ENCODE results near the gene MEP1A. TPM values are rescaled to one million over a fixed set of nuclear protein-coding genes. Genes with fewer than 3 reads are reported as not detected.
A peak's percentile ranks its signal among the peaks of the same experiment; 100 is the strongest.
"Not testable (repeated sequence)": the region's sequence is repeated elsewhere in the genome, so short reads cannot be mapped to it uniquely, and the experiment has no call there.

The MEP1A gene
- total and polyA plus RNA-seq, 3 experiments from 2014 or later, result not detected

- no peak overlapping the region for H3K4me3 Mint-ChIP-seq
- no peaks in the 10 kb centered on the region for H3K36me3 Mint-ChIP-seq
- Histone ChIP-seq H3K4me1 (ENCODE audit: insufficient read depth, low read length) (no peaks in the 10 kb centered on the region), H3K27me3 (ENCODE audit: insufficient read depth, low read length, poor library complexity, severe bottlenecking) (no peaks in the 10 kb centered on the region), H3K36me3 (ENCODE audit: insufficient read depth, low read length) (no peaks in the 10 kb centered on the region), H3K9me3 (ENCODE audit: low read length) (no peaks in the 10 kb centered on the region), H3K4me3 (ENCODE audit: low read length) (no peak overlapping the region), H3K27ac (ENCODE audit: low read depth, low read length) (no peak overlapping the region)
- H3K27me3 Mint-ChIP-seq, result peaks cover 2 to 9% of the 10 kb centered on the region in 2 donors
- DNase-seq, result no peak
- POLR2A ChIA-PET, result no interaction called here
- no peak overlapping the region for H3K27ac Mint-ChIP-seq
- H3K4me1 Mint-ChIP-seq, result no peaks in the 10 kb centered on the region
- CTCF ChIA-PET, result no interaction called here
- H3K9me3 Mint-ChIP-seq, result peaks cover 0 to 5% (median 0%) of the 10 kb centered on the region in 5 donors
Measured at GRCh38 chr6:46772016-46772415, 21.2 kb upstream of the MEP1A start.

- Histone ChIP-seq H3K27me3 (ENCODE audit: insufficient read depth, low read length, poor library complexity, severe bottlenecking) (no peaks in the 10 kb centered on the region), H3K4me3 (ENCODE audit: low read length) (no peak overlapping the region), H3K36me3 (ENCODE audit: insufficient read depth, low read length) (no peaks in the 10 kb centered on the region), H3K4me1 (ENCODE audit: insufficient read depth, low read length) (no peaks in the 10 kb centered on the region), H3K27ac (ENCODE audit: low read depth, low read length) (no peak overlapping the region), H3K9me3 (ENCODE audit: low read length) (no peaks in the 10 kb centered on the region)
- H3K27ac Mint-ChIP-seq, result no peak overlapping the region
- H3K4me1 Mint-ChIP-seq, result no peaks in the 10 kb centered on the region
- no peak overlapping the region for H3K4me3 Mint-ChIP-seq
- DNase-seq, result no peak
- H3K36me3 Mint-ChIP-seq, result no peaks in the 10 kb centered on the region
- peaks cover 2 to 9% of the 10 kb centered on the region in 2 donors for H3K27me3 Mint-ChIP-seq
- H3K9me3 Mint-ChIP-seq, result peaks cover 0 to 3% (median 0%) of the 10 kb centered on the region in 5 donors
- POLR2A ChIA-PET, result no interaction called here
- CTCF ChIA-PET, result no interaction called here
Measured at GRCh38 chr6:46772762-46773161, 20.4 kb upstream of the MEP1A start.

GRCh38 chr6:46773201-46773855 lies 19.9 kb upstream of the MEP1A start:
- H3K36me3 ChIP-seq (ENCODE audit: insufficient read depth, low read length), result no peaks in the 10 kb centered on the region
- ChIA-PET CTCF (no interaction called here), POLR2A (no interaction called here)
- Mint-ChIP-seq H3K9me3 (peaks cover 0 to 2% (median 0%) of the 10 kb centered on the region in 5 donors), H3K4me1 (no peaks in the 10 kb centered on the region), H3K27ac (no peak overlapping the region), H3K4me3 (no peak overlapping the region), H3K27me3 (peaks cover 1 to 9% of the 10 kb centered on the region in 2 donors), H3K36me3 (no peaks in the 10 kb centered on the region)
- no peak overlapping the region for H3K27ac ChIP-seq (ENCODE audit: low read depth, low read length)
- no peaks in the 10 kb centered on the region for H3K9me3 ChIP-seq (ENCODE audit: low read length)
- no peaks in the 10 kb centered on the region for H3K27me3 ChIP-seq (ENCODE audit: insufficient read depth, low read length, poor library complexity, severe bottlenecking)
- H3K4me3 ChIP-seq (ENCODE audit: low read length), result no peak overlapping the region
- H3K4me1 ChIP-seq (ENCODE audit: insufficient read depth, low read length), result no peaks in the 10 kb centered on the region
- no peak for DNase-seq

GRCh38 chr6:46774736-46775135 lies 18.5 kb upstream of the MEP1A start:
- H3K4me1 Mint-ChIP-seq; H3K4me1 ChIP-seq (ENCODE audit: insufficient read depth, low read length); H3K4me3 Mint-ChIP-seq; CTCF ChIA-PET; H3K36me3 ChIP-seq (ENCODE audit: insufficient read depth, low read length); H3K36me3 Mint-ChIP-seq; H3K27ac Mint-ChIP-seq; H3K4me3 ChIP-seq (ENCODE audit: low read length); H3K9me3 Mint-ChIP-seq; H3K9me3 ChIP-seq (ENCODE audit: low read length); H3K27me3 Mint-ChIP-seq; POLR2A ChIA-PET; H3K27ac ChIP-seq (ENCODE audit: low read depth, low read length); H3K27me3 ChIP-seq (ENCODE audit: insufficient read depth, low read length, poor library complexity, severe bottlenecking): not testable (repeated sequence)
- peak in 1 of 5 donors; percentile 49 for DNase-seq

GRCh38 chr6:46776070-46776712 lies 17.0 kb upstream of the MEP1A start:
- POLR2A ChIA-PET, result no interaction called here
- CTCF ChIA-PET, result interaction anchor here (1.7 kb wide), 1 partner anchor 9 kb away, joined by 3 read pairs; no protein-coding TSS in a partner anchor

GRCh38 chr6:46777476-46778346 lies 15.5 kb upstream of the MEP1A start:
- DNase-seq, result no peak
- Histone ChIP-seq H3K9me3 (ENCODE audit: low read length) (no peaks in the 10 kb centered on the region), H3K4me3 (ENCODE audit: low read length) (no peak overlapping the region), H3K27ac (ENCODE audit: low read depth, low read length) (no peak overlapping the region), H3K27me3 (ENCODE audit: insufficient read depth, low read length, poor library complexity, severe bottlenecking) (no peaks in the 10 kb centered on the region), H3K36me3 (ENCODE audit: insufficient read depth, low read length) (no peaks in the 10 kb centered on the region), H3K4me1 (ENCODE audit: insufficient read depth, low read length) (no peaks in the 10 kb centered on the region)
- CTCF ChIA-PET, result interaction anchor here (1.7 kb wide), 1 partner anchor 11 kb away, joined by 3 read pairs; no protein-coding TSS in a partner anchor
- Mint-ChIP-seq H3K9me3 (peaks cover 0 to 2% (median 0%) of the 10 kb centered on the region in 5 donors), H3K27me3 (no peaks in the 10 kb centered on the region), H3K4me3 (no peak overlapping the region), H3K27ac (no peak overlapping the region), H3K4me1 (no peaks in the 10 kb centered on the region), H3K36me3 (no peaks in the 10 kb centered on the region)
- POLR2A ChIA-PET, result no interaction called here

More at GRCh38 chr6:46776070-46776712, 17.0 kb upstream of the MEP1A start:
- H3K36me3 Mint-ChIP-seq, result no peaks in the 10 kb centered on the region
- H3K27ac Mint-ChIP-seq, result no peak overlapping the region
- no peak overlapping the region for H3K4me3 Mint-ChIP-seq
- H3K36me3 ChIP-seq (ENCODE audit: insufficient read depth, low read length), result no peaks in the 10 kb centered on the region
- H3K9me3 Mint-ChIP-seq, result peaks cover 0 to 2% (median 0%) of the 10 kb centered on the region in 5 donors
- H3K27me3 Mint-ChIP-seq, result peaks cover 0 to under 1% of the 10 kb centered on the region in 2 donors
- no peak for DNase-seq
- no peak overlapping the region for H3K4me3 ChIP-seq (ENCODE audit: low read length)
- H3K27ac ChIP-seq (ENCODE audit: low read depth, low read length), result no peak overlapping the region
- H3K9me3 ChIP-seq (ENCODE audit: low read length), result no peaks in the 10 kb centered on the region
- no peaks in the 10 kb centered on the region for H3K4me1 ChIP-seq (ENCODE audit: insufficient read depth, low read length)
- no peaks in the 10 kb centered on the region for H3K27me3 ChIP-seq (ENCODE audit: insufficient read depth, low read length, poor library complexity, severe bottlenecking)
- no peaks in the 10 kb centered on the region for H3K4me1 Mint-ChIP-seq

- Histone ChIP-seq H3K27ac (ENCODE audit: low read depth, low read length) (no peak overlapping the region), H3K4me3 (ENCODE audit: low read length) (no peak overlapping the region), H3K27me3 (ENCODE audit: insufficient read depth, low read length, poor library complexity, severe bottlenecking) (no peaks in the 10 kb centered on the region), H3K36me3 (ENCODE audit: insufficient read depth, low read length) (no peaks in the 10 kb centered on the region), H3K4me1 (ENCODE audit: insufficient read depth, low read length) (no peaks in the 10 kb centered on the region), H3K9me3 (ENCODE audit: low read length) (no peaks in the 10 kb centered on the region)
- Mint-ChIP-seq H3K4me1 (no peaks in the 10 kb centered on the region), H3K36me3 (no peaks in the 10 kb centered on the region), H3K27me3 (peaks cover 0 to 9% of the 10 kb centered on the region in 2 donors), H3K9me3 (no peaks in the 10 kb centered on the region), H3K4me3 (no peak overlapping the region), H3K27ac (no peak overlapping the region)
- ChIA-PET POLR2A (no interaction called here), CTCF (no interaction called here)
- no peak for DNase-seq
Measured at GRCh38 chr6:46781478-46782378, 11.5 kb upstream of the MEP1A start.
